GM12878 (cell line): ENCODE measurements around the gene BFSP1. TPM values are rescaled to one million over a fixed set of nuclear protein-coding genes. Genes with fewer than 3 reads are reported as not detected.

Source experiments
- IKZF1 ChIP-seq: fragments of 450-650 bp; conservative IDR thresholded peaks from 2 replicates; pipeline ENCODE4 v1.6.1; 2017; ENCODE audit warnings: antibody characterized with exemption, mild to moderate bottlenecking
- MXI1 ChIP-seq: fragments of 150-350 bp; IDR thresholded peaks from 2 replicates; pipeline ENCODE4 v1.6.1; 2011; ENCODE audit warnings: low read depth, mild to moderate bottlenecking, inconsistent platforms, low read length, improper control_type of control experiment
- NFYB ChIP-seq: IDR thresholded peaks from 2 replicates; pipeline ENCODE4 v1.6.1; 2011; ENCODE audit warnings: low read depth, mild to moderate bottlenecking, low read length, improper control_type of control experiment, moderate library complexity; ENCODE audit not compliant: insufficient read depth
- SKIL ChIP-seq: fragments of 450-650 bp; IDR thresholded peaks from 2 replicates; pipeline ENCODE4 v1.6.1; 2017; ENCODE audit warnings: mild to moderate bottlenecking, low read depth, inconsistent platforms; ENCODE audit not compliant: poor library complexity, severe bottlenecking
- SMAD1 ChIP-seq: fragments of 450-650 bp; IDR thresholded peaks from 2 replicates; pipeline ENCODE4 v1.6.1; 2018; ENCODE audit warnings: mild to moderate bottlenecking, low read depth; ENCODE audit not compliant: partially characterized antibody
- SMC3 ChIP-seq: IDR thresholded peaks from 2 replicates; pipeline ENCODE4 v1.6.1; 2011; ENCODE audit warnings: low read length, improper control_type of control experiment, borderline replicate concordance
- polyA plus RNA-seq, 11 experiments: library from polyadenylated mRNA; depleted of rRNA in 4 of 11; unstranded in 6 of 11; stranded (reverse) in 5 of 11; fragments of >200 nt; fragmentation: Nextera tagmentation in 4 of 11; fragmentation: Illumina TruSeq in 1 of 11; extraction: Ambion mirVana in 4 of 11; extraction: Trizol in 1 of 11; gene quantifications; 1 replicate in 1 of 11; 2 replicates in 10 of 11; pipeline versions ENCODE4 v1.2.1 to v1.2.3, GENCODE V29; 2011 to 2016; ENCODE audit warnings: inconsistent platforms in 2 of 11, missing spikeins in 2 of 11, low read depth in 1 of 11
- total RNA-seq, 4 experiments: library from RNA; depleted of rRNA in 3 of 4; stranded (reverse); fragments of >200 nt in 3 of 4; fragmentation: Illumina TruSeq in 1 of 4; extraction: Trizol in 1 of 4; gene quantifications; 2 replicates each; pipeline versions ENCODE4 v1.2.1 to v1.2.3, GENCODE V29; 2013 to 2021
- TF ChIP-seq, protein P1 (sequence below), 3 experiments: IDR thresholded peaks in 2 of 3; conservative IDR thresholded peaks in 1 of 3; 2 replicates each; pipeline ENCODE4 v1.5.1; 2011; ENCODE audit warnings: low read depth in 3 of 3, low read length in 3 of 3, mild to moderate bottlenecking in 3 of 3, control low read depth in 2 of 3, moderate library complexity in 2 of 3, inconsistent platforms in 1 of 3, mixed read lengths in 1 of 3; ENCODE audit not compliant: control insufficient read depth in 2 of 3, insufficient read depth in 1 of 3; ENCODE audit errors: extremely low read depth in 1 of 3
- TF ChIP-seq, protein P2 (sequence below): fragments of 450-650 bp; formaldehyde crosslinking; IDR thresholded peaks from 2 replicates; pipeline ENCODE4 v1.4.0; 2020; ENCODE audit warnings: mild to moderate bottlenecking, moderate library complexity

BFSP1 gene
- total and polyA plus RNA-seq, 10 of the 15 experiments (the other 5 are each of a cell fraction or from before 2014, with no cell fraction given): 0.06 to 0.22 (median 0.11) TPM; not detected in 3

DNA sequence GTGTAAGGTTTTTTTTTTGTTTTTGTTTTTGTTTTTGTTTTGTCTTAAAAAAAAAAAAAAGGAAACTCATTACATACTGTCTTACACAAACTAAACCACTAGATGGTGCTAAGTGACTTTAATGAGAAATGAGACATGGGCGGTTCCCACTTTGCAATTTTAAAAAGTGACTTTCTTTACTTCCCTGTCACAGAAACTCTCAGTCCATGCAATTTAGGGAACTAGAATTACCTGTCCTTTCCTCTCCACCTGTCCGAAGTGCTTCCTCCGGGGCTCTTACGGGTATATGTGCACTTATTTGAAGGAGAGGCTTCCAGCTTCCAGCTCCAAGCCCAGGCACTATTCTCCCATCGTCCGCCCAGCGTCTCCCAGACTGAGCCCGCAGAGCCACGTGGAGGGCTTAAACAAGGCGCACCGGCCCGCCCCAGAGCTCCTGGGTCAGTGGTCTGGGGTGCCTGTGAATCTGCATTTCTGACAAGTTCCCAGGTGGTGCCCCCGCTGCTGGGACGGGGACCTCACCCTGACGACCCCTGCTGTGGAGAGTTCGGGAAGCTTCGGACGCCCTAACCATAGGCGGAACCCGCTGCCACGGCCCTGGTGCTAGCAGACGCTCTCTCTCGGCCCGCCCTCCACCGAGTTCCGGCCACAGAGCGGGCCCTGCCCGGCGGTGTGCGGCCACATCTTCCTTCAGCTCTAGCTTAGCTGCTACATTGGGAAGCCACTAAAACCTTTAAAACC lies 26.1 kb downstream of the BFSP1 start (continued):
- TF ChIP-seq, protein P1, sequence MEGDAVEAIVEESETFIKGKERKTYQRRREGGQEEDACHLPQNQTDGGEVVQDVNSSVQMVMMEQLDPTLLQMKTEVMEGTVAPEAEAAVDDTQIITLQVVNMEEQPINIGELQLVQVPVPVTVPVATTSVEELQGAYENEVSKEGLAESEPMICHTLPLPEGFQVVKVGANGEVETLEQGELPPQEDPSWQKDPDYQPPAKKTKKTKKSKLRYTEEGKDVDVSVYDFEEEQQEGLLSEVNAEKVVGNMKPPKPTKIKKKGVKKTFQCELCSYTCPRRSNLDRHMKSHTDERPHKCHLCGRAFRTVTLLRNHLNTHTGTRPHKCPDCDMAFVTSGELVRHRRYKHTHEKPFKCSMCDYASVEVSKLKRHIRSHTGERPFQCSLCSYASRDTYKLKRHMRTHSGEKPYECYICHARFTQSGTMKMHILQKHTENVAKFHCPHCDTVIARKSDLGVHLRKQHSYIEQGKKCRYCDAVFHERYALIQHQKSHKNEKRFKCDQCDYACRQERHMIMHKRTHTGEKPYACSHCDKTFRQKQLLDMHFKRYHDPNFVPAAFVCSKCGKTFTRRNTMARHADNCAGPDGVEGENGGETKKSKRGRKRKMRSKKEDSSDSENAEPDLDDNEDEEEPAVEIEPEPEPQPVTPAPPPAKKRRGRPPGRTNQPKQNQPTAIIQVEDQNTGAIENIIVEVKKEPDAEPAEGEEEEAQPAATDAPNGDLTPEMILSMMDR (IDR thresholded peaks at IDR 0.05 in 2 of 3, conservative IDR thresholded peaks at IDR 0.05 in 1 of 3; ENCODE audit: control insufficient read depth in 2 of 3, extremely low read depth in 1 of 3, insufficient read depth in 1 of 3, low read depth in 3 of 3, low read length in 3 of 3): peak; percentile 59 to 71 (median 61)
- TF ChIP-seq SMC3: peak; percentile 68; the same call in 1 of the 2 replicates
- TF ChIP-seq MXI1: peak; percentile 66; the same call in 1 of the 2 replicates
- TF ChIP-seq, protein P2, sequence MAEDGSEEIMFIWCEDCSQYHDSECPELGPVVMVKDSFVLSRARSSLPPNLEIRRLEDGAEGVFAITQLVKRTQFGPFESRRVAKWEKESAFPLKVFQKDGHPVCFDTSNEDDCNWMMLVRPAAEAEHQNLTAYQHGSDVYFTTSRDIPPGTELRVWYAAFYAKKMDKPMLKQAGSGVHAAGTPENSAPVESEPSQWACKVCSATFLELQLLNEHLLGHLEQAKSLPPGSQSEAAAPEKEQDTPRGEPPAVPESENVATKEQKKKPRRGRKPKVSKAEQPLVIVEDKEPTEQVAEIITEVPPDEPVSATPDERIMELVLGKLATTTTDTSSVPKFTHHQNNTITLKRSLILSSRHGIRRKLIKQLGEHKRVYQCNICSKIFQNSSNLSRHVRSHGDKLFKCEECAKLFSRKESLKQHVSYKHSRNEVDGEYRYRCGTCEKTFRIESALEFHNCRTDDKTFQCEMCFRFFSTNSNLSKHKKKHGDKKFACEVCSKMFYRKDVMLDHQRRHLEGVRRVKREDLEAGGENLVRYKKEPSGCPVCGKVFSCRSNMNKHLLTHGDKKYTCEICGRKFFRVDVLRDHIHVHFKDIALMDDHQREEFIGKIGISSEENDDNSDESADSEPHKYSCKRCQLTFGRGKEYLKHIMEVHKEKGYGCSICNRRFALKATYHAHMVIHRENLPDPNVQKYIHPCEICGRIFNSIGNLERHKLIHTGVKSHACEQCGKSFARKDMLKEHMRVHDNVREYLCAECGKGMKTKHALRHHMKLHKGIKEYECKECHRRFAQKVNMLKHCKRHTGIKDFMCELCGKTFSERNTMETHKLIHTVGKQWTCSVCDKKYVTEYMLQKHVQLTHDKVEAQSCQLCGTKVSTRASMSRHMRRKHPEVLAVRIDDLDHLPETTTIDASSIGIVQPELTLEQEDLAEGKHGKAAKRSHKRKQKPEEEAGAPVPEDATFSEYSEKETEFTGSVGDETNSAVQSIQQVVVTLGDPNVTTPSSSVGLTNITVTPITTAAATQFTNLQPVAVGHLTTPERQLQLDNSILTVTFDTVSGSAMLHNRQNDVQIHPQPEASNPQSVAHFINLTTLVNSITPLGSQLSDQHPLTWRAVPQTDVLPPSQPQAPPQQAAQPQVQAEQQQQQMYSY: no peak
- no peak for TF ChIP-seq NFYB
- no peak for TF ChIP-seq SMAD1
- no peak for TF ChIP-seq SKIL
- TF ChIP-seq IKZF1: peak; percentile 38; the same call in 1 of the 2 replicates
